K562 (cell line): ENCODE measurements around the gene ELF2. TPM values are rescaled to one million over a fixed set of nuclear protein-coding genes. Genes with fewer than 3 reads are reported as not detected.

Experiments used
- ELF1 ChIP-seq: fragments of 200-800 bp; sonication (Bioruptor generic); IDR thresholded peaks from 2 replicates; pipeline ENCODE4 v1.6.1; 2016; ENCODE audit warnings: missing genetic modification characterization, missing compliant biosample characterization
- HDAC1 ChIP-seq, 2 experiments: fragments of 450-650 bp; IDR thresholded peaks; 2 replicates each; pipeline ENCODE4 v1.6.1; 2016 to 2017; ENCODE audit warnings: inconsistent platforms in 1 of 2, mild to moderate bottlenecking in 1 of 2, moderate library complexity in 1 of 2
- HDAC8 ChIP-seq: fragments of 450-650 bp; IDR thresholded peaks from 2 replicates; pipeline ENCODE4 v1.6.1; 2016; ENCODE audit warnings: mild to moderate bottlenecking, missing genetic modification characterization, moderate library complexity, missing compliant biosample characterization
- MED1 ChIP-seq: sonication (generic); formaldehyde crosslinking; IDR thresholded peaks from 2 replicates; pipeline ENCODE4 v1.8.1; 2023; ENCODE audit warnings: missing genetic modification reagents, borderline replicate concordance
- PCBP1 ChIP-seq: fragments of 200-400 bp; formaldehyde crosslinking; IDR thresholded peaks from 2 replicates; pipeline ENCODE4 v1.6.1; 2018; ENCODE audit warnings: mild to moderate bottlenecking, low read depth, low read length; ENCODE audit not compliant: poor library complexity, severe bottlenecking
- RAD51 ChIP-seq: fragments of 450-650 bp; IDR thresholded peaks from 2 replicates; pipeline ENCODE4 v1.7.1; 2016; ENCODE audit warnings: low read depth, mild to moderate bottlenecking, borderline replicate concordance
- USF2 ChIP-seq: sonication (generic); formaldehyde crosslinking; IDR thresholded peaks from 2 replicates; pipeline ENCODE4 v1.5.0; 2020; ENCODE audit warnings: missing genetic modification reagents
- ZFP36 ChIP-seq: fragments of 150-350 bp; IDR thresholded peaks from 2 replicates; pipeline ENCODE4 v1.6.1; 2018; ENCODE audit warnings: low read length, low read depth; ENCODE audit not compliant: partially characterized antibody
- ZKSCAN3 ChIP-seq: fragments of 250-450 bp; sonication (Bioruptor Pico); IDR thresholded peaks from 2 replicates; pipeline ENCODE4 v1.4.0; 2020
- ZNF561 ChIP-seq: fragments of 450-650 bp; formaldehyde crosslinking; conservative IDR thresholded peaks from 2 replicates; pipeline ENCODE4 v1.4.0; 2020; ENCODE audit warnings: mild to moderate bottlenecking, moderate library complexity
- polyA plus RNA-seq, 8 experiments: library from polyadenylated mRNA; depleted of rRNA in 4 of 8; stranded (reverse) in 5 of 8; unstranded in 3 of 8; fragments of >200 nt; fragmentation: Nextera tagmentation in 2 of 8; fragmentation: Illumina TruSeq in 1 of 8; extraction: Ambion mirVana in 2 of 8; extraction: Trizol in 1 of 8; gene quantifications; 2 replicates each; pipeline versions ENCODE4 v1.2.1 to v1.2.3, GENCODE V29; 2011 to 2014; ENCODE audit warnings: inconsistent platforms in 1 of 8, missing spikeins in 1 of 8
- total RNA-seq, 7 experiments: library from RNA; depleted of rRNA in 6 of 7; stranded (reverse); fragments of >200 nt in 6 of 7; fragmentation: Illumina TruSeq in 2 of 7; extraction: Trizol in 2 of 7; gene quantifications; 2 replicates each; pipeline versions ENCODE4 v1.2.1 to v1.2.3, GENCODE V29; 2011 to 2021; ENCODE audit warnings: low replicate concordance in 1 of 7
- TF ChIP-seq, protein P1 (sequence below): sonication (generic); formaldehyde crosslinking; IDR thresholded peaks from 2 replicates; pipeline ENCODE4 v1.8.0; 2022; ENCODE audit warnings: missing genetic modification reagents, mild to moderate bottlenecking, borderline replicate concordance

The ELF2 gene
- total and polyA plus RNA-seq, 9 of the 15 experiments (the other 6 are each of a cell fraction or from before 2014, with no cell fraction given) = 9.4 to 58.7 (median 41.6) TPM

GRCh38 chr4:139015269-139015947, 161.6 kb downstream of the ELF2 start, which contains the start of gene NOCT (continued):
- TF ChIP-seq PCBP1 (peak; percentile 67), HDAC1 (IDR thresholded peaks at IDR 0.05) (peak; percentile 77 to 88; a peak in 3 of 4 replicates), ZKSCAN3 (CRISPR knock-in tag) (no peak), ELF1 (tag) (peak; percentile 17; the same call in 1 of the 2 replicates), MED1 (no peak), ZNF561 (CRISPR knock-in tag) (no peak), USF2 (CRISPR knock-in tag) (peak; percentile 79), ZFP36 (peak; percentile 3), HDAC8 (tag) (no peak), RAD51 (peak; percentile 67; the same call in 1 of the 2 replicates)
- TF ChIP-seq, protein P1, sequence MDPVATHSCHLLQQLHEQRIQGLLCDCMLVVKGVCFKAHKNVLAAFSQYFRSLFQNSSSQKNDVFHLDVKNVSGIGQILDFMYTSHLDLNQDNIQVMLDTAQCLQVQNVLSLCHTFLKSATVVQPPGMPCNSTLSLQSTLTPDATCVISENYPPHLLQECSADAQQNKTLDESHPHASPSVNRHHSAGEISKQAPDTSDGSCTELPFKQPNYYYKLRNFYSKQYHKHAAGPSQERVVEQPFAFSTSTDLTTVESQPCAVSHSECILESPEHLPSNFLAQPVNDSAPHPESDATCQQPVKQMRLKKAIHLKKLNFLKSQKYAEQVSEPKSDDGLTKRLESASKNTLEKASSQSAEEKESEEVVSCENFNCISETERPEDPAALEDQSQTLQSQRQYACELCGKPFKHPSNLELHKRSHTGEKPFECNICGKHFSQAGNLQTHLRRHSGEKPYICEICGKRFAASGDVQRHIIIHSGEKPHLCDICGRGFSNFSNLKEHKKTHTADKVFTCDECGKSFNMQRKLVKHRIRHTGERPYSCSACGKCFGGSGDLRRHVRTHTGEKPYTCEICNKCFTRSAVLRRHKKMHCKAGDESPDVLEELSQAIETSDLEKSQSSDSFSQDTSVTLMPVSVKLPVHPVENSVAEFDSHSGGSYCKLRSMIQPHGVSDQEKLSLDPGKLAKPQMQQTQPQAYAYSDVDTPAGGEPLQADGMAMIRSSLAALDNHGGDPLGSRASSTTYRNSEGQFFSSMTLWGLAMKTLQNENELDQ (CRISPR knock-in tag) = no peak
